ENCODE results near the gene DKK1. TPM values are rescaled to one million over a fixed set of nuclear protein-coding genes. Genes with fewer than 3 reads are reported as not detected.

The DKK1 gene, protein sequence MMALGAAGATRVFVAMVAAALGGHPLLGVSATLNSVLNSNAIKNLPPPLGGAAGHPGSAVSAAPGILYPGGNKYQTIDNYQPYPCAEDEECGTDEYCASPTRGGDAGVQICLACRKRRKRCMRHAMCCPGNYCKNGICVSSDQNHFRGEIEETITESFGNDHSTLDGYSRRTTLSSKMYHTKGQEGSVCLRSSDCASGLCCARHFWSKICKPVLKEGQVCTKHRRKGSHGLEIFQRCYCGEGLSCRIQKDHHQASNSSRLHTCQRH
- 2.7 TPM for polyA plus RNA-seq
- long read RNA-seq, donor 1: 0 reads
- long read RNA-seq, donor 2, partial matches to known transcripts: 0 of 2 reads
- long read RNA-seq, donor 2, other reads (novel, unspliced or antisense): 0 of 2 reads
- long read RNA-seq, donor 3: 0 reads
- long read RNA-seq, donor 4: 0 reads
- long read RNA-seq, donor 5: 0 reads
- long read RNA-seq, donor 6, partial matches to known transcripts: 0 of 1 reads
- long read RNA-seq, donor 6, other reads (novel, unspliced or antisense): 0 of 1 reads
- long read RNA-seq, donor 7: 0 reads
- long read RNA-seq, donor 8: 0 reads
- long read RNA-seq, donor 9, partial matches to known transcripts: 0 of 1 reads
- long read RNA-seq, donor 9, other reads (novel, unspliced or antisense): 0 of 1 reads
- long read RNA-seq, donor 10: 0 reads
- long read RNA-seq, donor 11, partial matches to known transcripts: 0 of 1 reads
- long read RNA-seq, donor 11, other reads (novel, unspliced or antisense): 0 of 1 reads

DNA sequence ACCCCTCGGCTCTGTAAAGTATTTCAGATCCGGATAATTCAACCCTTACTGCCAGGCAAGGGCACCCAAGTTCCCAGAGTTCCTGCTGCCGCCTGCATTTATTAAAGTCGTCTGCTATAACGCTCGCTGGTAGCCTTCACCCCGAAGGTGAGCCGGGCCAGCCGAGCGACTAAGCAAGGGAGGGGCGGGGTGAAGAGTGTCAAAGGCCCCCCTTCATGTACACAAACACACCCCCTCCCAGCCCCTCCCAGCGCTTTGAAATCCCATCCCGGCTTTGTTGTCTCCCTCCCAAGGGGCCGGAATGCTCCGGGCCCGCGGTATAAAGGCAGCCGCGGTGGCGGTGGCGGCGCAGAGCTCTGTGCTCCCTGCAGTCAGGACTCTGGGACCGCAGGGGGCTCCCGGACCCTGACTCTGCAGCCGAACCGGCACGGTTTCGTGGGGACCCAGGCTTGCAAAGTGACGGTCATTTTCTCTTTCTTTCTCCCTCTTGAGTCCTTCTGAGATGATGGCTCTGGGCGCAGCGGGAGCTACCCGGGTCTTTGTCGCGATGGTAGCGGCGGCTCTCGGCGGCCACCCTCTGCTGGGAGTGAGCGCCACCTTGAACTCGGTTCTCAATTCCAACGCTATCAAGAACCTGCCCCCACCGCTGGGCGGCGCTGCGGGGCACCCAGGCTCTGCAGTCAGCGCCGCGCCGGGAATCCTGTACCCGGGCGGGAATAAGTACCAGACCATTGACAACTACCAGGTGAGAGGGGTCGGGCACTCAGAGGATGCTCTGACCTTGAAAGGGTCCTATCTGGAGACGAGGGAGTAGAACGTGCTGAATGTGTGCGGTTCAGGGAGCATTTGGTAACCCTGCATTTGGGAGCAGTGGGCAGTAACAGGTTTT, at the start of gene DKK1:
Gene DKK1, plus strand, starts transcription at position 349 of the 889 bp plus-strand sequence. Its CDS starts 154 bp downstream, at position 503.
- no peaks in the 10 kb centered on the region for H3K9me3 ChIP-seq (ENCODE audit: control insufficient read depth, low read depth, low read length)
- peaks cover 16% of the 10 kb centered on the region for H3K4me1 ChIP-seq (ENCODE audit: control insufficient read depth, insufficient read depth, low read length)
- WGBS (ENCODE audit: insufficient coverage, low lambda C conversion rate): no CpG with 5 or more reads among the region's 55 CpGs
- no peaks in the 10 kb centered on the region for H3K36me3 ChIP-seq (ENCODE audit: control insufficient read depth, insufficient read depth, low read length)
- peak within 1 kb of the TSS; percentile 52 for H3K4me3 ChIP-seq (ENCODE audit: low read length)
- H3K27ac ChIP-seq (ENCODE audit: low read length): no peak within 1 kb of the TSS
- peak; percentile 48 to 61 for DNase-seq
- H3K27me3 ChIP-seq (ENCODE audit: control insufficient read depth, insufficient read depth, low read length): peaks cover 44% of the 10 kb centered on the region

DNA sequence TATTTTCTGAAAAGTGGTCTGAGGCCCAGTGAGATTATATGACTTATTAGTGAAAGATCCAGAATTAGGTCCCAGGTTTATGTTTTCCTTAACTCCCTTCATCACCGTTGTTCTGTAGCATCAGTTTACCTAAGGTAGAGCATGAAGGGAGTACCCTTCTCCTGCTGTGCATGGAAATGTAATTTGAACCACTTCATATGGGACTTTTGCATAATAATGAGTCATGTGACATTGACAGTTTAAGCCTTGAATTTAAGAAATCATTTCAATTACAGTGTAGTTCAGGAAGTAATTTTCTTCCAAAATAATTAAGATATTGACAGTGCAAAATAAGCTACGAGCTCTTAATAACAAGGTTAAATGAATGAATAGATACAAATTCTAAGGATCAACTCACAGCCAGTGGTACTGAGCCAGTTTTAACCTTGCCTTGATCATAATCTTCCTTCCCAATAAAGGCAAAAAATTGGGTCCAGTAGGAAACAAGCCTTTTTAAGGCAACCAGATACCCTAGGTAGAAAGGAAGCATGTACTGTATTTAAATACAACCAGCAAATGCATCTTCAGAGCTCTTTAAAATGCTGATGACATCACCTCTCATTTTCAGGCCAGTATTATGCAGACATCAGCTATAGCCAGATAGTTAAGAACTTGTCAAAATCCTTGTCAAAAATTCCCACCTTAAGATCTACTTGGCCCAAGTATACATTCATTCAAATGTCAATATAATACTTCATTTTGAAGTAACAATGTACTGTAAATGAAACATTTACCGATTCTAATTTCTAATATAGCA, 48.8 kb upstream of the DKK1 start:
- Histone ChIP-seq H3K9me3 (ENCODE audit: control insufficient read depth, low read depth, low read length) (no peaks in the 10 kb centered on the region), H3K27me3 (ENCODE audit: control insufficient read depth, insufficient read depth, low read length) (no peaks in the 10 kb centered on the region), H3K4me3 (ENCODE audit: low read length) (no peak overlapping the region), H3K27ac (ENCODE audit: low read length) (no peak overlapping the region), H3K36me3 (ENCODE audit: control insufficient read depth, insufficient read depth, low read length) (no peaks in the 10 kb centered on the region), H3K4me1 (ENCODE audit: control insufficient read depth, insufficient read depth, low read length) (no peaks in the 10 kb centered on the region)
- WGBS (ENCODE audit: insufficient coverage, low lambda C conversion rate): 100% methylated on average over 1 of the region's 3 CpGs
- no peak for DNase-seq

DNA sequence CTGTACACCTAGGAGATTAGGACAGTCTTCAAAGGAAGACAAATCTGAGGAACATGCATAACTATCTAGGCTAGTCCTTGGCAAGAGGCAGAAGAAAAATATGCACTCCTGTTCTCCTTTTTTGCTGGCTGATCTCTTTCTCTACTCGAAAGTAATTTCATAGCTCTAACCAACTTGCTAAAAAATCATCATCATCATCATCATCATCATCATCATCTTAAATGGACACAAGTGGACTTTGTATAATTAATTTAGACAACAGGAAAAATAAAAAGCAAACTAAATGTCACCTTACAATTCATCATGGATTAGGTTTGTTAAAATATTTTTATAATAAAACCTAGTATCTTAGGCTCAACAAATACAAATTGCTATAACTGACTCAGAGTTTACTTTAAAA, 47.2 kb upstream of the DKK1 start:
- H3K27ac ChIP-seq (ENCODE audit: low read length): no peak overlapping the region
- H3K27me3 ChIP-seq (ENCODE audit: control insufficient read depth, insufficient read depth, low read length): no peaks in the 10 kb centered on the region
- no peak for DNase-seq
- H3K4me1 ChIP-seq (ENCODE audit: control insufficient read depth, insufficient read depth, low read length): no peaks in the 10 kb centered on the region
- H3K4me3 ChIP-seq (ENCODE audit: low read length): no peak overlapping the region
- WGBS (ENCODE audit: insufficient coverage, low lambda C conversion rate): 100% methylated on average over 1 of the region's 1 CpG
- no peaks in the 10 kb centered on the region for H3K9me3 ChIP-seq (ENCODE audit: control insufficient read depth, low read depth, low read length)
- no peaks in the 10 kb centered on the region for H3K36me3 ChIP-seq (ENCODE audit: control insufficient read depth, insufficient read depth, low read length)

DNA sequence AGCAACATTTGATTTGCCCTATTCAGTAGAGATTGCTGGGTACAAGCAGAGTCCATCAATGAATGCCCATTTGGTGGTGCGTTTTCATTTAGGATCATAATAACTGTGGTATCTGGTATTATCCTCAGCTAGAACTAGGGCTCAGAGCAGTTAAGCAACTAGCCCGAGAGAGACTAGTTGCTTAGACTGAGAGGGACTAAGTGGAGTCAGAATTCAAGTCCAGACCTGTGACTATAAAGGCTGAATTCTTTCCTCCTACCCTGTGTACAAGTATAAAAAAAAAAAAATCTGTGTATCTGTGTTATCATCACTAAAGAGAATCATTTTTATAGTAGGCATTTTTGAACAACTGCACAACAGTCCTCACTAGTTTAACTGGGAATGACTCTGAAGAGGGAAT, 45.3 kb upstream of the DKK1 start:
- no CpG with 5 or more reads among the region's 2 CpGs for WGBS (ENCODE audit: insufficient coverage, low lambda C conversion rate)
- no peaks in the 10 kb centered on the region for H3K4me1 ChIP-seq (ENCODE audit: control insufficient read depth, insufficient read depth, low read length)

DNA sequence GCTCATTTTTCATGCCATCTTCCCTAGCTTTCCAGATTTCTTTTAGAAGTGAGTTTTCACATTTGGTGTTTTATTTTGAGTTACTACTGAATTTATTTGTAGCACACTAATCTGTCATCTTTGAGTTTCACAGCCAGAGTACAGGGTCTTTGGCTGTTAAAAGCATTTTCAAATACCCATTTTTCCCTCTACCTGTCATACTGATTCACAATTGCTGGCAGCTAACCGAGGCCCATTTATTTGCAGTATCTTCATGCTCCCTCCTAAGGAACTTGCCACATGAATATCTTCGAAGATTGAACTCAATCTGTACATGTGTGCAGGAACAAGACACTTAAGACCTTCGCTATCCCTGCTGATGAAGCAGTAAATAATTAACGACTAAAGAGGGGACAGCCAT, 44.8 kb upstream of the DKK1 start:
- no peaks in the 10 kb centered on the region for H3K9me3 ChIP-seq (ENCODE audit: control insufficient read depth, low read depth, low read length)
- no peak overlapping the region for H3K4me3 ChIP-seq (ENCODE audit: low read length)
- no peaks in the 10 kb centered on the region for H3K36me3 ChIP-seq (ENCODE audit: control insufficient read depth, insufficient read depth, low read length)
- H3K27me3 ChIP-seq (ENCODE audit: control insufficient read depth, insufficient read depth, low read length): no peaks in the 10 kb centered on the region
- no CpG with 5 or more reads among the region's 4 CpGs for WGBS (ENCODE audit: insufficient coverage, low lambda C conversion rate)
- H3K4me1 ChIP-seq (ENCODE audit: control insufficient read depth, insufficient read depth, low read length): no peaks in the 10 kb centered on the region
- no peak for DNase-seq
- no peak overlapping the region for H3K27ac ChIP-seq (ENCODE audit: low read length)

More for the DNA sequence above, 45.3 kb upstream of the DKK1 start:
- Histone ChIP-seq H3K4me3 (ENCODE audit: low read length) (no peak overlapping the region), H3K27ac (ENCODE audit: low read length) (no peak overlapping the region), H3K9me3 (ENCODE audit: control insufficient read depth, low read depth, low read length) (no peaks in the 10 kb centered on the region), H3K36me3 (ENCODE audit: control insufficient read depth, insufficient read depth, low read length) (no peaks in the 10 kb centered on the region), H3K27me3 (ENCODE audit: control insufficient read depth, insufficient read depth, low read length) (no peaks in the 10 kb centered on the region)
- DNase-seq: no peak

DNA sequence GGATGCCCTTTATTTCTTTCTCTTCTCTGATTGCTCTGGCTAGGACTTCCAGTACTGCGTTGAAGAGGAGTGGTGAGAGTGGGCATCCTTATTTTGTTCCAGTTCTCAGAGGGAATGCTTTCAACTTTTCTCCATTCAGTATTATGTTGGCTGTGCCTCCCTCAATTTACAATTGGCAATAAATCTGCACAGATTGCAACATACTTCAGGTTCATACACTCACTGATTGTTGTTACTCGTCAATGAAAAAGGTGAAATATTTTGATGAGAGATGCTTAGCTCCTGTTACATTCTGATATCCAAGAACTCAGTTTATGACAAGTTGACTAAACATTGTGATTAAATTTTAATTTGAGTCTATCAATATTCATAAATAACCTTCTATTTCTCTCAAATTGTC, 37.9 kb upstream of the DKK1 start:
- Histone ChIP-seq H3K4me3 (ENCODE audit: low read length) (no peak overlapping the region), H3K27ac (ENCODE audit: low read length) (no peak overlapping the region), H3K9me3 (ENCODE audit: control insufficient read depth, low read depth, low read length) (no peaks in the 10 kb centered on the region), H3K27me3 (ENCODE audit: control insufficient read depth, insufficient read depth, low read length) (no peaks in the 10 kb centered on the region), H3K36me3 (ENCODE audit: control insufficient read depth, insufficient read depth, low read length) (no peaks in the 10 kb centered on the region), H3K4me1 (ENCODE audit: control insufficient read depth, insufficient read depth, low read length) (no peaks in the 10 kb centered on the region)
- WGBS (ENCODE audit: insufficient coverage, low lambda C conversion rate): 100% methylated on average over 1 of the region's 2 CpGs
- DNase-seq: no peak

DNA sequence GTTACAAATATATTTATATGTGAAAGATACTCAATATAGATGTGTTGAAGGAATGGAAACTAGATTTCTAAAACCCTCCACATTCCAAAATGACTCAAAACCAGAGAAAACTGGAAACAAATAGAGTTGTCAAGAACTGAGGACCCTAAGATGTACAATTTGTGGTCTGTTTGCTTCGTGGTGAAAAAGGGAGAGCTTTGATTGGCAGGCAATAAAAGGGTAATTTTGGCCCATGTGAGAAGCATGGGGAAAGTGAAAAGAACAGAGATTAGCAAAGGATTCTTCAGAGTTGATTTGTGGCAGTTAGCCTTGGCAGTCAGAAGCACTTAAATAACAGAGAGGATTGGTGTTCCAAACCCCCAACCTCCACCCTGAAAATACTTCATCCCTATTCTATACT, 37.1 kb upstream of the DKK1 start:
- 0% methylated on average over 1 of the region's 1 CpG for WGBS (ENCODE audit: insufficient coverage, low lambda C conversion rate)
- Histone ChIP-seq H3K9me3 (ENCODE audit: control insufficient read depth, low read depth, low read length) (no peaks in the 10 kb centered on the region), H3K27ac (ENCODE audit: low read length) (no peak overlapping the region), H3K36me3 (ENCODE audit: control insufficient read depth, insufficient read depth, low read length) (no peaks in the 10 kb centered on the region), H3K4me3 (ENCODE audit: low read length) (no peak overlapping the region), H3K27me3 (ENCODE audit: control insufficient read depth, insufficient read depth, low read length) (no peaks in the 10 kb centered on the region), H3K4me1 (ENCODE audit: control insufficient read depth, insufficient read depth, low read length) (no peaks in the 10 kb centered on the region)
- no peak for DNase-seq

DNA sequence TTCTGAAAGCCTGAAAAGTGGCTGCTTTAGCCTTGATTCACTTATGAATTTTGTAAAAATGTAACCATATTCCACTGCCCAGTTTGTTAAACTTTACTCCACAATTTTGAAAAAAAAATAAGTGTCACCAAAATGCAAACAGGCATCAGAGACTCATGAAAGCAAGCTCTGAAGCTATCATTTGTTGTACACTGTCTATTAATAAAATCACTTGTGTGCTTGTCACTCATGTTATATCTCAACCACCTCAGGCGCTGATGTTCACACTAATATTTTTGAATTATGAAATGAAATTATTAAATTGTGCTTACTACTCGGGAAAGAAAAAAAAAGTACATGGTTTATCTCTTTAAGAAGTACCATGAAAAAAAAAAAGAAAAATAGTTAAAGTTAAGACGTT, 34.5 kb upstream of the DKK1 start:
- WGBS (ENCODE audit: insufficient coverage, low lambda C conversion rate): 78% methylated on average over 2 of the region's 3 CpGs
- Histone ChIP-seq H3K36me3 (ENCODE audit: control insufficient read depth, insufficient read depth, low read length) (peaks cover 3% of the 10 kb centered on the region), H3K27me3 (ENCODE audit: control insufficient read depth, insufficient read depth, low read length) (no peaks in the 10 kb centered on the region), H3K4me1 (ENCODE audit: control insufficient read depth, insufficient read depth, low read length) (no peaks in the 10 kb centered on the region), H3K4me3 (ENCODE audit: low read length) (no peak overlapping the region), H3K27ac (ENCODE audit: low read length) (no peak overlapping the region), H3K9me3 (ENCODE audit: control insufficient read depth, low read depth, low read length) (no peaks in the 10 kb centered on the region)
- DNase-seq: no peak

DNA sequence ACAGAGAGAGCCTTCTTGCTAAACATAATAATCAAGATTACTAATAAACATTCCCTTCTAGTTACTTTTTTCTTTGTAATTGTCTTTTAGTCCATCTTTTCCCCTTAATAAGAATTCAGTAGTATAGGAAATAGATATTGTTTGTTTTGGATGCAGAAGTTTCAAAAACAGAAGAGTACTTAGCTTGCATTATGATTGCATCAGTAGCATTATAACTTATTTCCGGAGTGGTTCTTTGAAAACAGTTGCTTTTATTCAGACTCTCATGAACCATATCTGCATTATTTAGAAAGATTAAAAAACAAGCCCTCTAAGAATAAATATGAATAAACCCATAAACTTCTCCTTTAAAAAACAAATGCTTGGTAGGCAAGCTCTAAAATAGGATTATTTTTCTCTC, 34.0 kb upstream of the DKK1 start:
- Histone ChIP-seq H3K27me3 (ENCODE audit: control insufficient read depth, insufficient read depth, low read length) (no peaks in the 10 kb centered on the region), H3K4me1 (ENCODE audit: control insufficient read depth, insufficient read depth, low read length) (no peaks in the 10 kb centered on the region), H3K9me3 (ENCODE audit: control insufficient read depth, low read depth, low read length) (no peaks in the 10 kb centered on the region), H3K36me3 (ENCODE audit: control insufficient read depth, insufficient read depth, low read length) (peaks cover 3% of the 10 kb centered on the region), H3K4me3 (ENCODE audit: low read length) (no peak overlapping the region), H3K27ac (ENCODE audit: low read length) (no peak overlapping the region)
- no peak for DNase-seq
- 100% methylated on average over 1 of the region's 1 CpG for WGBS (ENCODE audit: insufficient coverage, low lambda C conversion rate)

Measured in large intestine (tissue), 12 donors.